HCT116 (cell line): ENCODE data around the gene TNKS1BP1. TPM values are rescaled to one million over a fixed set of nuclear protein-coding genes. Genes with fewer than 3 reads are reported as not detected.

Source experiments
- ATAC-seq: fragments of 200-7000 bp; cut with Tn5 transposase; 2 replicates; pipeline ENCODE4 v1.9.1; 2020; ENCODE audit warnings: mild to moderate bottlenecking, moderate library complexity
- BruUV-seq: library from RNA; stranded (reverse); fragments of 400-500 nt; replicated peaks from 2 replicates; lab custom pipeline; 2021; lab: Mats Ljungman, UMichigan
- CTCF ChIA-PET: fragments of 300-600 bp; sonication (Branson Sonifier 250); formaldehyde crosslinking; loops from one replicate; lab custom pipeline; 2021; ENCODE audit warnings: antibody characterized with exemption; lab: Charles Lee
- POLR2A ChIA-PET: fragments of 300-600, 350-600 bp; sonication (Branson Sonifier 250); formaldehyde crosslinking; loops from one replicate; lab custom pipeline; 2021; ENCODE audit warnings: antibody characterized with exemption; lab: Charles Lee
- RAD21 ChIA-PET, 2 experiments: fragments of 300-600 bp; sonication (Branson Sonifier 250); formaldehyde crosslinking; loops; one replicate each; lab custom pipeline; 2023; ENCODE audit warnings: low total read pairs in 2 of 2; ENCODE audit not compliant: uncharacterized antibody in 2 of 2, unreplicated experiment in 2 of 2, low non-redundant PET in 1 of 2; lab: Charles Lee
- DNase-seq: peaks from one replicate; pipeline ENCODE4 v3.0.0-alpha.2; 2010; ENCODE audit warnings: low read depth, low spot score
- H2AFZ ChIP-seq: fragments of 200-600 bp; shearing (Covaris generic), sonication (generic); 2 replicates; pipeline ENCODE4 v1.6.1; 2017; ENCODE audit warnings: low read depth, mixed run types, mixed read lengths, antibody characterized with exemption, low read length; ENCODE audit not compliant: poor library complexity, severe bottlenecking
- H3K27ac ChIP-seq: 2 replicates; pipeline ENCODE4 v1.5.1; 2012; ENCODE audit warnings: low read depth, low read length
- H3K27me3 ChIP-seq: fragments of 200-600 bp; sonication (generic); 2 replicates; pipeline ENCODE4 v1.6.1; 2016; ENCODE audit warnings: mixed run types, low read length, mixed read lengths; ENCODE audit not compliant: insufficient read depth
- H3K36me3 ChIP-seq, 2 experiments: fragments of 200-500 bp in 1 of 2; fragments of 200-600 bp in 1 of 2; sonication (Bioruptor generic) in 1 of 2; sonication (generic) in 1 of 2; 2 replicates each; pipeline versions ENCODE4 v1.5.1 to v1.6.1; 2014 to 2016; ENCODE audit warnings: low read length in 2 of 2, inconsistent platforms in 1 of 2, mixed read lengths in 1 of 2, mixed run types in 1 of 2; ENCODE audit not compliant: insufficient read depth in 2 of 2, control insufficient read depth in 1 of 2
- H3K4me1 ChIP-seq, 2 experiments: fragments of 200-600 bp in 1 of 2; sonication (generic) in 1 of 2; 2 replicates each; pipeline versions ENCODE4 v1.5.1 to v1.6.1; 2012 to 2017; ENCODE audit warnings: low read length in 2 of 2, inconsistent platforms in 1 of 2, mild to moderate bottlenecking in 1 of 2, mixed read lengths in 1 of 2, mixed run types in 1 of 2, moderate library complexity in 1 of 2; ENCODE audit not compliant: insufficient read depth in 2 of 2, control insufficient read depth in 1 of 2
- H3K4me2 ChIP-seq: fragments of 200-600 bp; sonication (generic); 2 replicates; pipeline ENCODE4 v1.6.1; 2017; ENCODE audit warnings: mixed run types, low read length, mixed read lengths
- H3K4me3 ChIP-seq, 2 experiments: fragments of 200-600 bp in 1 of 2; sonication (generic) in 1 of 2; replicated peaks in 1 of 2; 2 replicates each; pipeline ENCODE4 v1.5.1; 2011 to 2016; ENCODE audit warnings: low read length in 2 of 2, control low read depth in 1 of 2, low read depth in 1 of 2, mild to moderate bottlenecking in 1 of 2, mixed read lengths in 1 of 2, mixed run types in 1 of 2
- H3K79me2 ChIP-seq: fragments of 200-600 bp; sonication (generic); 2 replicates; pipeline ENCODE4 v1.6.1; 2017; ENCODE audit warnings: mild to moderate bottlenecking, mixed run types, low read length, moderate library complexity, mixed read lengths; ENCODE audit not compliant: insufficient read depth
- H3K9ac ChIP-seq: fragments of 200-600 bp; sonication (generic); 2 replicates; pipeline ENCODE4 v1.6.1; 2016; ENCODE audit warnings: low read length, mixed read lengths
- H3K9me2 ChIP-seq: fragments of 200-600 bp; sonication (generic), shearing (Covaris generic); 2 replicates; pipeline ENCODE4 v1.6.1; 2017; ENCODE audit warnings: mixed run types, mild to moderate bottlenecking, moderate library complexity; ENCODE audit not compliant: insufficient read depth
- H3K9me3 ChIP-seq, 2 experiments: fragments of 200-500 bp in 1 of 2; fragments of 200-600 bp in 1 of 2; sonication (Bioruptor generic) in 1 of 2; sonication (generic) in 1 of 2; 2 replicates each; pipeline ENCODE4 v1.6.1; 2014 to 2017; ENCODE audit warnings: low read length in 2 of 2, mixed read lengths in 2 of 2, inconsistent platforms in 1 of 2, low read depth in 1 of 2, mild to moderate bottlenecking in 1 of 2, mixed run types in 1 of 2, moderate library complexity in 1 of 2; ENCODE audit not compliant: control insufficient read depth in 1 of 2, insufficient read depth in 1 of 2
- H4K20me1 ChIP-seq: fragments of 200-600 bp; sonication (generic), shearing (Covaris generic); 2 replicates; pipeline ENCODE4 v1.6.1; 2017; ENCODE audit warnings: mixed run types, mild to moderate bottlenecking, moderate library complexity; ENCODE audit not compliant: insufficient read depth
- CEBPB ChIP-seq: IDR thresholded peaks from 2 replicates; pipeline ENCODE4 v1.6.1; 2012; ENCODE audit warnings: low read depth
- EGR1 ChIP-seq: IDR thresholded peaks from 2 replicates; pipeline ENCODE4 v1.6.1; 2012; ENCODE audit warnings: low read depth
- ELF1 ChIP-seq: IDR thresholded peaks from 2 replicates; pipeline ENCODE4 v1.6.1; 2012; ENCODE audit warnings: low read depth, borderline replicate concordance
- EZH2 ChIP-seq: fragments of 200-600 bp; sonication (generic); IDR thresholded peaks from 2 replicates; pipeline ENCODE4 v1.6.1; 2017; ENCODE audit warnings: antibody characterized with exemption, mixed run types
- EZH2phosphoT487 ChIP-seq: fragments of 200-600 bp; IDR thresholded peaks from 2 replicates; pipeline ENCODE4 v1.6.1; 2018; ENCODE audit warnings: antibody characterized with exemption, borderline replicate concordance
- FOSL1 ChIP-seq: IDR thresholded peaks from 2 replicates; pipeline ENCODE4 v1.6.1; 2012; ENCODE audit warnings: low read depth
- POLR2A ChIP-seq: IDR thresholded peaks from 2 replicates; pipeline ENCODE4 v1.7.0; 2011; ENCODE audit warnings: borderline replicate concordance; ENCODE audit not compliant: insufficient read depth, insufficient read length; ENCODE audit errors: extremely low read depth
- RAD21 ChIP-seq: IDR thresholded peaks from 2 replicates; pipeline ENCODE4 v1.6.1; 2012; ENCODE audit warnings: low read depth, mild to moderate bottlenecking
- REST ChIP-seq: IDR thresholded peaks from 2 replicates; pipeline ENCODE4 v1.6.1; 2012; ENCODE audit warnings: low read depth
- SIN3A ChIP-seq: IDR thresholded peaks from 2 replicates; pipeline ENCODE4 v1.6.1; 2012; ENCODE audit warnings: low read depth
- SP1 ChIP-seq: IDR thresholded peaks from 2 replicates; pipeline ENCODE4 v1.6.1; 2012; ENCODE audit warnings: low read depth
- SRF ChIP-seq: IDR thresholded peaks from 2 replicates; pipeline ENCODE4 v1.6.1; 2012; ENCODE audit warnings: low read depth
- TCF7L2 ChIP-seq: IDR thresholded peaks from 2 replicates; pipeline ENCODE4 v1.7.0; 2011; ENCODE audit warnings: borderline replicate concordance, inconsistent platforms; ENCODE audit not compliant: insufficient read depth, insufficient read length; ENCODE audit errors: extremely low read depth
- YY1 ChIP-seq: IDR thresholded peaks from 2 replicates; pipeline ENCODE4 v1.6.1; 2011; ENCODE audit warnings: low read length, low read depth, moderate library complexity, mild to moderate bottlenecking; ENCODE audit not compliant: insufficient replicate concordance; ENCODE audit errors: extremely low read depth
- ZFX ChIP-seq: fragments of 450-650 bp; IDR thresholded peaks from 2 replicates; pipeline ENCODE4 v1.6.1; 2017
- ZNF274 ChIP-seq: fragments of 200-500 bp; sonication (Bioruptor generic); IDR thresholded peaks from 2 replicates; pipeline ENCODE4 v1.6.1; 2014; ENCODE audit warnings: mild to moderate bottlenecking, low read depth, low read length, inconsistent platforms
- intact Hi-C: fragments of 100-400 bp; cut with micrococcal nuclease; formaldehyde crosslinking; loops from 2 replicates; pipeline ENCODE4 v1.10.0; 2022
- total RNA-seq: library from RNA; stranded (reverse); gene quantifications from one replicate; pipeline ENCODE4 v1.2.1, GENCODE V29; 2021; ENCODE audit not compliant: unreplicated experiment
- TF ChIP-seq, protein P1 (sequence below): IDR thresholded peaks from 2 replicates; pipeline ENCODE4 v1.6.1; 2012

The TNKS1BP1 gene
- total RNA-seq, 1 experiment from 2014 or later: 77.6 TPM

DNA sequence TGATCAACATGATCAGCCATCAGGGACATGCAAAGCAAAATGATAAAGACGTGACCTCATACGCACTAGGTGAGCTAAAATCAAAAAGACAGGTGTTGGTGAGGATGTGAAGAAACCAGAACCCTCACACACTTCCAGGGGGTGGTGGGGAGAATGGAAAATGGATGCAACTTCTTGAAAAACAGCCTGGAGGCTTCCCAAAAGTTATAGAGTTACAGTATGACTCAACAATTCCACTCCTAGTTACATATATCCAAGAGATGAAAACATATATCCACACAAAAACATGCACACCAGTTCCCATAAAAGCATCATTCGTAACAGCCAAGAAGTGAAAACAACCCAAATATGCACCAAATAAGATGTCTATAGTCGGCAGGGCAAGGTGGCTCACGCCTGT lies 45.6 kb downstream of the TNKS1BP1 start:
- intact Hi-C loops: no loop called here
- Histone ChIP-seq H3K4me2 (no peak overlapping the region), H4K20me1 (no peaks in the 10 kb centered on the region), H3K27ac (no peak overlapping the region), H2AFZ (no peak overlapping the region), H3K9ac (no peak overlapping the region), H3K36me3 (no peaks in the 10 kb centered on the region), H3K27me3 (no peaks in the 10 kb centered on the region), H3K9me2 (no peaks in the 10 kb centered on the region), H3K4me3 (no peak overlapping the region), H3K79me2 (no peaks in the 10 kb centered on the region), H3K9me3 (no peaks in the 10 kb centered on the region), H3K4me1 (peaks cover 9 to 15% of the 10 kb centered on the region in 2 experiments)
- ChIA-PET RAD21 (no interaction called here), POLR2A (interaction anchor here (1.1 kb wide), 1 partner anchor 32 kb away, joined by 3 read pairs; no protein-coding TSS in a partner anchor), CTCF (interaction anchor here (1.5 kb wide), 1 partner anchor 30 kb away, joined by 5 read pairs; no protein-coding TSS in a partner anchor)
- DNase-seq: no peak
- BruUV-seq: no TSS peak
- no peak for ATAC-seq
- TF ChIP-seq EGR1 (no peak), ELF1 (no peak), POLR2A (no peak), ZFX (no peak), SP1 (no peak), TCF7L2 (no peak), CEBPB (no peak), FOSL1 (no peak), EZH2phosphoT487 (no peak), EZH2 (no peak), SIN3A (no peak), RAD21 (no peak), SRF (no peak), REST (no peak), ZNF274 (no peak), YY1 (no peak)
- TF ChIP-seq, protein P1, sequence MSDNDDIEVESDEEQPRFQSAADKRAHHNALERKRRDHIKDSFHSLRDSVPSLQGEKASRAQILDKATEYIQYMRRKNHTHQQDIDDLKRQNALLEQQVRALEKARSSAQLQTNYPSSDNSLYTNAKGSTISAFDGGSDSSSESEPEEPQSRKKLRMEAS: no peak
